IgD-negative memory B cell (primary cell): ENCODE measurements around the gene GJC1. TPM values are rescaled to one million over a fixed set of nuclear protein-coding genes. Genes with fewer than 3 reads are reported as not detected.

ENCODE experiments used
- H3K27ac Mint-ChIP-seq, 3 donors: one replicate each; pipeline ENCODE4 v1.8.0; 2020 to 2022; ENCODE audit warnings: mild to moderate bottlenecking in 3 of 3, mixed read lengths in 3 of 3, moderate library complexity in 1 of 3
- H3K27me3 Mint-ChIP-seq: one replicate; pipeline ENCODE4 v1.8.0; 2021; ENCODE audit warnings: mixed read lengths
- H3K36me3 Mint-ChIP-seq: one replicate; pipeline ENCODE4 v1.8.0; 2020; ENCODE audit warnings: mild to moderate bottlenecking, mixed read lengths
- H3K4me1 Mint-ChIP-seq, 3 donors: one replicate each; pipeline ENCODE4 v1.8.0; 2020 to 2022; ENCODE audit warnings: mixed read lengths in 3 of 3, mild to moderate bottlenecking in 1 of 3
- H3K4me3 Mint-ChIP-seq, 4 donors: one replicate each; pipeline ENCODE4 v1.8.0; 2020 to 2022; ENCODE audit warnings: mild to moderate bottlenecking in 4 of 4, mixed read lengths in 4 of 4, moderate library complexity in 3 of 4
- H3K9me3 Mint-ChIP-seq, 3 donors: one replicate each; pipeline ENCODE4 v1.8.0; 2020 to 2021; ENCODE audit warnings: mixed read lengths in 3 of 3, mild to moderate bottlenecking in 1 of 3
- polyA plus RNA-seq: library from polyadenylated mRNA; unstranded; fragments of 300-500 nt; fragmentation: Illumina TruSeq; gene quantifications from one replicate; pipeline ENCODE4 v1.2.3, GENCODE V29; 2021

GJC1 gene
- 0.15 TPM for polyA plus RNA-seq

GRCh38 chr17:44829523-44830358 is at the start of gene GJC1:
TSS of gene GJC1 (minus strand) at chr17:44830287. CDS start at chr17:44805817, 24,470 bp downstream.
- Mint-ChIP-seq H3K27ac (peak within 1 kb of the TSS in 1 of 3 donors; percentile 59), H3K9me3 (no peaks in the 10 kb centered on the region), H3K4me1 (peaks cover 6 to 10% (median 9%) of the 10 kb centered on the region in 3 donors), H3K27me3 (peaks cover 49% of the 10 kb centered on the region), H3K36me3 (no peaks in the 10 kb centered on the region), H3K4me3 (peak within 1 kb of the TSS; percentile 79 to 91 (median 84))

- Mint-ChIP-seq H3K9me3 (no peaks in the 10 kb centered on the region), H3K36me3 (peaks cover 2% of the 10 kb centered on the region), H3K4me3 (no peak overlapping the region), H3K4me1 (no peaks in the 10 kb centered on the region), H3K27me3 (no peaks in the 10 kb centered on the region), H3K27ac (no peak overlapping the region)
Measured at GRCh38 chr17:44879376-44879775, 49.3 kb upstream of the GJC1 start.

- no peaks in the 10 kb centered on the region for H3K4me1 Mint-ChIP-seq
- H3K27ac Mint-ChIP-seq, result no peak overlapping the region
- H3K9me3 Mint-ChIP-seq, result no peaks in the 10 kb centered on the region
- H3K36me3 Mint-ChIP-seq, result peaks cover 2% of the 10 kb centered on the region
- no peaks in the 10 kb centered on the region for H3K27me3 Mint-ChIP-seq
- no peak overlapping the region for H3K4me3 Mint-ChIP-seq
Measured at GRCh38 chr17:44878627-44879221, 48.6 kb upstream of the GJC1 start.

GRCh38 chr17:44877121-44877520 is 47.0 kb upstream of the GJC1 start:
- H3K4me3 Mint-ChIP-seq, result no peak overlapping the region
- peaks cover 2% of the 10 kb centered on the region for H3K36me3 Mint-ChIP-seq
- no peaks in the 10 kb centered on the region for H3K4me1 Mint-ChIP-seq
- no peaks in the 10 kb centered on the region for H3K9me3 Mint-ChIP-seq
- no peaks in the 10 kb centered on the region for H3K27me3 Mint-ChIP-seq
- H3K27ac Mint-ChIP-seq, result no peak overlapping the region

GRCh38 chr17:44875761-44876160 is 45.7 kb upstream of the GJC1 start:
- H3K4me1 Mint-ChIP-seq, result no peaks in the 10 kb centered on the region
- H3K27me3 Mint-ChIP-seq, result no peaks in the 10 kb centered on the region
- H3K4me3 Mint-ChIP-seq, result no peak overlapping the region
- H3K9me3 Mint-ChIP-seq, result no peaks in the 10 kb centered on the region
- H3K27ac Mint-ChIP-seq, result no peak overlapping the region
- peaks cover 5% of the 10 kb centered on the region for H3K36me3 Mint-ChIP-seq

- H3K4me1 Mint-ChIP-seq, result no peaks in the 10 kb centered on the region
Measured at GRCh38 chr17:44872131-44872768, 42.2 kb upstream of the GJC1 start.

GRCh38 chr17:44871556-44871955 is 41.5 kb upstream of the GJC1 start:
- Mint-ChIP-seq H3K9me3 (no peaks in the 10 kb centered on the region), H3K4me1 (no peaks in the 10 kb centered on the region), H3K27ac (peak overlapping the region in 1 of 3 donors; percentile 76), H3K4me3 (no peak overlapping the region), H3K36me3 (peaks cover 5% of the 10 kb centered on the region), H3K27me3 (no peaks in the 10 kb centered on the region)

More at GRCh38 chr17:44872131-44872768, 42.2 kb upstream of the GJC1 start:
- H3K27ac Mint-ChIP-seq, result no peak overlapping the region
- peaks cover 5% of the 10 kb centered on the region for H3K36me3 Mint-ChIP-seq
- H3K27me3 Mint-ChIP-seq, result no peaks in the 10 kb centered on the region
- H3K9me3 Mint-ChIP-seq, result no peaks in the 10 kb centered on the region
- no peak overlapping the region for H3K4me3 Mint-ChIP-seq

- no peaks in the 10 kb centered on the region for H3K27me3 Mint-ChIP-seq
- H3K4me3 Mint-ChIP-seq, result no peak overlapping the region
- H3K9me3 Mint-ChIP-seq, result no peaks in the 10 kb centered on the region
- H3K4me1 Mint-ChIP-seq, result no peaks in the 10 kb centered on the region
- no peak overlapping the region for H3K27ac Mint-ChIP-seq
- H3K36me3 Mint-ChIP-seq, result peaks cover 7% of the 10 kb centered on the region
Measured at GRCh38 chr17:44867841-44868240, 37.8 kb upstream of the GJC1 start.

- no peaks in the 10 kb centered on the region for H3K9me3 Mint-ChIP-seq
- H3K36me3 Mint-ChIP-seq, result peaks cover 4% of the 10 kb centered on the region
- H3K27ac Mint-ChIP-seq, result peak overlapping the region in 1 of 3 donors; percentile 40
- H3K4me3 Mint-ChIP-seq, result no peak overlapping the region
- H3K4me1 Mint-ChIP-seq, result no peaks in the 10 kb centered on the region
- no peaks in the 10 kb centered on the region for H3K27me3 Mint-ChIP-seq
Measured at GRCh38 chr17:44865931-44866330, 35.8 kb upstream of the GJC1 start.

GRCh38 chr17:44865231-44865660 is 35.2 kb upstream of the GJC1 start:
- no peaks in the 10 kb centered on the region for H3K4me1 Mint-ChIP-seq
- no peak overlapping the region for H3K27ac Mint-ChIP-seq
- peaks cover 4% of the 10 kb centered on the region for H3K36me3 Mint-ChIP-seq
- no peak overlapping the region for H3K4me3 Mint-ChIP-seq
- H3K9me3 Mint-ChIP-seq, result no peaks in the 10 kb centered on the region
- H3K27me3 Mint-ChIP-seq, result no peaks in the 10 kb centered on the region

GRCh38 chr17:44864831-44865230 is 34.7 kb upstream of the GJC1 start:
- no peaks in the 10 kb centered on the region for H3K4me1 Mint-ChIP-seq
- H3K27me3 Mint-ChIP-seq, result no peaks in the 10 kb centered on the region
- H3K36me3 Mint-ChIP-seq, result peaks cover 4% of the 10 kb centered on the region
- H3K9me3 Mint-ChIP-seq, result no peaks in the 10 kb centered on the region
- peak overlapping the region in 1 of 3 donors; percentile 80 for H3K27ac Mint-ChIP-seq
- peak overlapping the region in 1 of 4 donors; percentile 23 for H3K4me3 Mint-ChIP-seq

GRCh38 chr17:44863061-44863918 is 33.2 kb upstream of the GJC1 start:
- H3K9me3 Mint-ChIP-seq, result no peaks in the 10 kb centered on the region
- H3K27ac Mint-ChIP-seq, result no peak overlapping the region
- H3K4me1 Mint-ChIP-seq, result no peaks in the 10 kb centered on the region
- peaks cover 4% of the 10 kb centered on the region for H3K36me3 Mint-ChIP-seq
- no peaks in the 10 kb centered on the region for H3K27me3 Mint-ChIP-seq
- H3K4me3 Mint-ChIP-seq, result no peak overlapping the region

- Mint-ChIP-seq H3K4me1 (no peaks in the 10 kb centered on the region), H3K27me3 (no peaks in the 10 kb centered on the region), H3K4me3 (no peak overlapping the region), H3K36me3 (peaks cover 4% of the 10 kb centered on the region), H3K27ac (no peak overlapping the region), H3K9me3 (no peaks in the 10 kb centered on the region)
Measured at GRCh38 chr17:44862278-44862914, 32.3 kb upstream of the GJC1 start.

GRCh38 chr17:44859701-44860100 is 29.6 kb upstream of the GJC1 start:
- Mint-ChIP-seq H3K27me3 (no peaks in the 10 kb centered on the region), H3K36me3 (peaks cover 6% of the 10 kb centered on the region), H3K4me1 (peaks cover 0 to 1% (median 0%) of the 10 kb centered on the region in 3 donors), H3K4me3 (no peak overlapping the region), H3K27ac (peak overlapping the region in 1 of 3 donors; percentile 40), H3K9me3 (no peaks in the 10 kb centered on the region)
